Measurements from ENCODE around the gene CYP4Z1.
"Not testable (repeated sequence)": the region's sequence is repeated elsewhere in the genome, so short reads cannot be mapped to it uniquely, and the experiment has no call there.

CYP4Z1 gene, protein sequence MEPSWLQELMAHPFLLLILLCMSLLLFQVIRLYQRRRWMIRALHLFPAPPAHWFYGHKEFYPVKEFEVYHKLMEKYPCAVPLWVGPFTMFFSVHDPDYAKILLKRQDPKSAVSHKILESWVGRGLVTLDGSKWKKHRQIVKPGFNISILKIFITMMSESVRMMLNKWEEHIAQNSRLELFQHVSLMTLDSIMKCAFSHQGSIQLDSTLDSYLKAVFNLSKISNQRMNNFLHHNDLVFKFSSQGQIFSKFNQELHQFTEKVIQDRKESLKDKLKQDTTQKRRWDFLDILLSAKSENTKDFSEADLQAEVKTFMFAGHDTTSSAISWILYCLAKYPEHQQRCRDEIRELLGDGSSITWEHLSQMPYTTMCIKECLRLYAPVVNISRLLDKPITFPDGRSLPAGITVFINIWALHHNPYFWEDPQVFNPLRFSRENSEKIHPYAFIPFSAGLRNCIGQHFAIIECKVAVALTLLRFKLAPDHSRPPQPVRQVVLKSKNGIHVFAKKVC

DNA sequence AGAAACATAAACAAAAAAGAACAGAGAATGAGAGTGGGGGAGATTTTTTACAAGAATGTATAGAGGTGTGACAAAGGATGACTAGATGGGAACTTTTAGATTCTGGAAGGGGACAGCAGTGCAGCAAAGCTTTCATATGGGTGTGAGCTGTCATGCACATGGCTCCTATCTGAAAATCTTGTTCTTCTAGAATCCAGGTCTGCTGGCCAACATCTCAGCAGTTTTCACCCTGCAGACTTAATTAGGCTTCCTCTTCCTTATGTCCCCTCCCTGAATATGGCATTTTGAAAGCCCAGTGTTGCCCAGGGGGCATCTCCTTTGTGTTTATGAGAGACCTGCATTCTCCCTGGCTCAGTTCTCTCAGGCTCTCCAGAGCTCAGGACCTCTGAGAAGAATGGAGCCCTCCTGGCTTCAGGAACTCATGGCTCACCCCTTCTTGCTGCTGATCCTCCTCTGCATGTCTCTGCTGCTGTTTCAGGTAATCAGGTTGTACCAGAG is at the start of gene CYP4Z1:
CYP4Z1 (plus strand) TSS at position 135 of the 498 bp plus-strand sequence; CDS start at position 395, 260 bp downstream.
- no peak for DNase-seq (ENCODE audit: low read depth)

DNA sequence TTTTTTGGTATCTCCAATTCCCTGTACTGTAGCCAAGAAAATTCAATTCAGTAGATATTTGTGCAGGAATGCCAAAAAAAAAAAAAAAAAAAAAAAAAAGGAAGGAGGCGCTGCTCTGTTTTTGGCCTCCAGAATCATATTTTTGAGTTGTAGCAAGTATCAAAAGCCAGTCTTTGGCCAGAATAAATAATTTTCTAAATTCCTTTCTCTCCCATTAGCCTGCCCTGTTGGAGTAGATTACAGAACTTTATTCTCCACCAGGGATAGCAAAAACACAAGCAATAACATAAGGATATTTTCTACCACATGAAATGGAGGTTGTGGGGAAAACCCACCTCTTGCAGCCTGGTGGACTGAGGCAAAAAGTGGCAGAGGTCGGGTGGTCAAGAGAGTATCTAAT is 46.0 kb upstream of the CYP4Z1 start:
- no peak for DNase-seq (ENCODE audit: low read depth)

DNA sequence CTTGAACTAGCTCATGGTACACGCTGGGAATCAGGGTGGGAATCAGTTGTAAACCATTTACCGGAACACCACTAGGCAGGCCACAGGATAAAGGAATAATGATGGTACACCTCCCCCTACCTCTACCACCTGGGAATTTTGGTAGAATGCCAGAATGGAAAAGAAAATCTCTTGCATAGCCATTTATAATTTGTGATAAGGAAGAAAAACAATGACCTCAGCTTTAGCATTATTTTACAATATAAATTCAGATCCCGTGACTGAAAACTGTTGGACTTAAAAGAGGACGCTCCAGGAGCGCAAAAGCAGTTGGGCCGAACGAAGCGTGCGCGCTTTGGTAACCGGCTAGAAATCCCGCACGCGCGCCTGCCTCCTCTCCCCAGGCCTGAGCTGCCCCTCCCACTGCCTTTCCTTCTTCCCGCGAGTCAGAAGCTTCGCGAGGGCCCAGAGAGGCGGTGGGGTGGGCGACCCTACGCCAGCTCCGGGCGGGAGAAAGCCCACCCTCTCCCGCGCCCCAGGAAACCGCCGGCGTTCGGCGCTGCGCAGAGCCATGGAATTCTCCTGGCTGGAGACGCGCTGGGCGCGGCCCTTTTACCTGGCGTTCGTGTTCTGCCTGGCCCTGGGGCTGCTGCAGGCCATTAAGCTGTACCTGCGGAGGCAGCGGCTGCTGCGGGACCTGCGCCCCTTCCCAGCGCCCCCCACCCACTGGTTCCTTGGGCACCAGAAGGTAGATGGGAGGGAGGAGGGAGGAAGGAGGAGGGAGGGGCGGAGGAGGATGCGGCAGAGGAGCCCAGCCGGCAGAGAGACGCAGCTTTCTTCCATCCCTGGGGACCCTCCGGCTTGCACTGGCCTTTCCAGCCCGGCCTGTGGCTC is 43.5 kb upstream of the CYP4Z1 start, which contains the start of gene CYP4X1:
CYP4X1 (plus strand) TSS at position 402 of the 873 bp plus-strand sequence; CDS start at position 551, 149 bp downstream.
- no peak for DNase-seq (ENCODE audit: low read depth)

DNA sequence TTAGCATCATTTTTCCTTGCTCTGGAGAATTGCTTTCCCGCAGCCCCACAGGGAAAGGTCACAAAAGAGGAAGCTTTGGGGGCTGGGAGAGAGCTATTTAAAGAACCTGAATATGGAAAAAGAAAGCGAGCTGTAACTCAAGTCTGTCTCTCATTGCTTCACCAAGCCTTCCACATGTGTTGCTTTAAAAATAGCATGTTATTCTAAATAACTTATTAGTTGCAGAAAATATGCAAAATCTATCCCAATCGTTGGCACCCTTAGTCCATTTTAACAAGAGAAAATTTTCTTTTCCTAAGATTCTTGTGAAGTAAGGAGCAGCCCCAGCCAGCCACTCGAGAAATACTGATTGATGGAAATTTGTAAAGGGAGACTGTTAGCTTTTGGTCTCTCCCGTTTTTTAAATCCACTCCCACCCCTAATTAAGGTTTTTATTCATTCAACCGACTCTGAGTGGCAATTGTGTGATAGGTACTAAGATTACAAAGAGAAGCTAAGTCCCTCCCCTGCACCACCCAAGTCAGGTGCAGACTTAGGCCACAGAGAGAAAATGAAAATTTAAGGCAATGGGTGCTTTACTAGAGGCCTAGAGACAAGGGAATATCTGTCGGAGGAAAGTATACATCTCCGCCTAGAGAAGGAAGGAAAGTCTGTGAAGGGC is 42.8 kb upstream of the CYP4Z1 start:
- DNase-seq (ENCODE audit: low read depth): no peak

DNA sequence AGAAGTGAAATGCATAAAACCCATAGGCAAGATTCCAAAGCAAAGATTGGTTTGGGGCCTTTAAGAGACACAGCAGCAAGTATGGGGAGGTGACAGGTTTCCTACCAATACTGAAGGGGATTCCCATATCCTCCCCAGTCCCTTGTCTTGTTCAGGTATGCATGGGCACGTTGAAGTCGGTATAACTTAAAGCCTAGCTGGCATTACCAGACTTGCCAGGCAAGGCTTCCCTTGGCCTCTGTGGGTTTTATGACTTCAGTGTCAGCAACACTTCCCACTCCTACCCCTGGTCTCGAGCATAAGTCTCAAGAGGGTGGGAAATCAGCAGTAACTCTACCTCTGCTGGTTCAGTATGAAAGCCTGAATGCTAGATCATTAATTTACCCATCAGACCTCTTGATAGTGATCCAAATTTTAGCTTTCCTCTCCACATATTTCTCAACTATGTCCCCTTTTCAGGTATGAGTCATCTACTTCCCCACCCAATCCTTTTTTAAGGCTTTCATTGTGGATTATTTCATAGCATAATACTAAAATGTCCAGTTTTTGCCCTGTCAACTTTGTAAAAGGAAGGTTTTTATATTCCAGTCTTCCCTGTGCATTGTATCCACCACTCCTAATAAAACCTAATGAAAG is 36.7 kb upstream of the CYP4Z1 start:
- no peak for DNase-seq (ENCODE audit: low read depth)

DNA sequence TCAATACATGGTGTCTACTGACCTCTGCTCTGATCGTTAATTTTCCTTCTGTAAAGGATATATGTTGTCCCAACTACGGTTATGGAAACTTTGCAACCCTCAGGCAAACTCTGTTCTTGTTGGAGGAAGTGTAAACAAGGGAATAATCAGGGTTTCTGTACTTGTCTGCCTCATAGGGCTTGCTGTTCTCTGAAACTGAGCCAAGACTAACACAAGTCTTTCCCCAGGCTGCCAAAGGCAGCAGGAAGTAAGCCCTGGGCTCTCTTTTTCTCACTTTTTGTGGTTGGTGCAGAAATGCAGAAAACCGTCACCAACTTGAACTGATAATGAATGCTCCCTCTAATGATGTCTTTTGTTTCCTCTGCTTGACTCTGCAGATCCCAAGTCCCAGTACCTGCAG is 36.0 kb upstream of the CYP4Z1 start:
- no peak for DNase-seq (ENCODE audit: low read depth)

DNA sequence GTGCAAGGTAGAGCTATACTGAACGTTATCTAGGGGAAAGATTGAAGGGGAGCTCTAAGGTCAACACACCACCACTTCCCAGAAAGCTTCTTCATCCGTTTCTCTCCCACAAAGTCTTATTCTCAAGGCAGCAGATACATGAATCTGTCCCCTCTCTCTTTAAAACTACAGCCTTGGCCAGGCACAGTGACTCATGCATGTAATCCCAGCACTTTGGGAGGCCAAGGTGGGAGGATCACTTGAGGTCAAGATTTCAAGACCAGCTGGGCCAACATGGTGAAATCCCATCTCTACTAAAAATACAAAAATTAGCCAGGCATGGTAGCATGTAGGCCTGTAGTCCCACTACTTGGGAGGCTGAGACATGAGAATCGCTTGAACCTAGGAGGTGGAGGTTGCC is 35.4 kb upstream of the CYP4Z1 start:
- DNase-seq (ENCODE audit: low read depth): no peak

DNA sequence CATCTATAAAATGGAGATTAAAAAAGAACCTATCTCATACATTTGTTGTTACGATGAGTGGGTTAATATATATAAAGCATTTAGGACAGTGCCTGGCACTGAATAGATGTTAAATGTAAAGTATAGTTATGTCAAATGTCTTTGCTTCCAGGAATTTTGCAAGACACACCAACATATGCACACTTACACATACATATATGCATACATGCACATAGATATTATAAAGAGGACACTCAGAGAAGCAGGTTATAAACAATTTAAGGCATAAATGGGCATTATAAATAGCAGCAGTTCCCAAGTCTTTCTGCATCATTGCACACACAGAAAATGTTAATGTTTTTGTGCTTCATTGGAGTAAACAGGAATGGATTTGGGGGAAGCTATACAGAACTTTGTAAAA is 30.3 kb upstream of the CYP4Z1 start:
- DNase-seq (ENCODE audit: low read depth): no peak

DNA sequence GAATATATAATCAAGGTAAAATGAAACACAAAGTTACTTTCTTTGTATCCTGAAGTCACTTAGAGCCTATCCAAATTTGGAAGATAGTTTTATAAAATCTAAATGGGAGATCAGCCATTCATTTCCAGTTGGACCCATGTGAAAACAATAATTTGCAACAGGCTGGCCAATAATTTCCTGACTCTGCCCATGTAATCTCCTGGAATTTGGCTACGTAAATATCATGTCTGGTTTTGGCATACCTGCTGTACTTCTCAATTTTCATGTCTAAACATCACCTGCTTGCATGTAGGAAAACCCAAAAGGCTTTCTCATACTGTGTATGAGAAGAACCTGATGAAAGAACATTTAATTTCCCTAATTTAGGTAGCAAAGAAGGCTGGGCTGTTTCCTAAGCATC is 7.7 kb upstream of the CYP4Z1 start:
- no peak for DNase-seq (ENCODE audit: low read depth)

DNA sequence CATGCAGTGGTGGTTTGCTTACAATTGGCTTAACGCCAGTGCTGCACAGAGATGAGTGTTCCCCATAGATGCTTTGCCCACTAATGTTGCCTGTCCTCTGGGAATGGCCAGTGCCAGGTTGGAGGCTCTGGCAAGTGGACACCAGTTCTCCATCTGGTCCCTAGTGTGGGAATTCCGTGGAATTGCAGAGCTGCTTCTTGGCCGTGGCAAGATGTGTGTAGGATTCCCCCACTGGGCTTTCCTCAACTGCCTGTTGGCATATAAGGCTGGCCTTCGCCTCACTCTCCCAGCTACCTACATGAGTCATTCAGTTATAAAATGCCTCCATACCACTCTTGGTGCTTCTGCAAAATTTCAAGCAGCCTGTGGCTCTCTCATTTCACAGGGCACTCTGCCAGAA is 2.0 kb downstream of the CYP4Z1 start:
- DNase-seq (ENCODE audit: low read depth): not testable (repeated sequence)

DNA sequence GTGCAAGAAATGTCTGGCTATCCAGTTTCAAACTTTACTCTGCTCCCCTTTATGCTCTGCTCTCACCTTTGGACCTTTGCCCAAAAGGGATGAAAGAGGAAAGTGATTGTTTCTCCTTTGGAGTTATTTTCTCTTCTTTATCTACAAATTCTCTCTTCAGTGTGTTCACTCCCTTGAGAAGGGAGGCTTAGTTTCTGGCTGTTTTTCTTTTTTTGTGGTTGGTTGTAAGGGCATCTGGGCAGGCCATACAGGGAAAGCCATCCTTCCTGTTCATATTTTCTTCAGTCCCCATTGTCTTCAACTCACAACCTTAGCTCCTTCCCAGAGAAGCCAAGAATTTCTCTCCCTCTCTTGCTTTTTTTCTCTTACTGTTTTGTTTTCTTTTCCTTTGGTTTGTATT is 2.5 kb downstream of the CYP4Z1 start:
- DNase-seq (ENCODE audit: low read depth): not testable (repeated sequence)

DNA sequence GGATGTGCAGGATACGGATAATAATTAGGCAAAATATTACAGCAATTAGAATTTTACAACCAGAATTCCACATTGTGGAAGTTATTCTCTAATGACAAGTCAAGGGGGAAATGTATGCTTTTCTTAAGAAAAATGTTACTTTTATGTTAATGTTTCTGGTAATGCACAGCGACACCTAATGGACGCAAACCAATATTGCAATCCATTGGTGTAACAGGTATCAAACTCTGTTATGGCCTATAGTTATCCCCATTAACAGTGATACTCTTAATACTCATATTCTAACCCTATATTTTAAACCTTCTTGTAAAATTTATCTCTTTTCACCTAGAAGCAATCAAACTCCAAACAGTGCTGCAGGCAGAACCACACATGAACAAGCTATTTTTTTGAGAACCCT is 22.3 kb downstream of the CYP4Z1 start:
- DNase-seq (ENCODE audit: low read depth): peak; percentile 9

DNA sequence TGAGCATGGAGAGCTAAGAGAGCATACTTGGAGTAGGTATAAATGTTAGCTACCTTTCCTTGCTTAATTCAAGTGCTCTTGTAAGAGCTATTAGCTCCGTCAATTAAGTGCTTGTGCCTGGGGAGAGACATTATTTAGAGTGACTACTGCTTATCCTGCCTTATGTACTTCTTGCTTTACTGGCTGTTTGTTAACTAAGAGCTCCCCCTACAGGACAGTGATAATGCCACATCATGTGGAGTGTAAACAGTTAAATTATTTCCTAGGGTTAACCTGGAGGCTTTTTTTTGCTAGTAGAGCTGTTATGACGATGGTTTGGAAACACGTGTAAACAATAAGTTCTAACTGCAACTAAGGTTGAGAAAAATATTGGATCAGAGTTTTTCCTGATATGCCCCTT is 24.4 kb downstream of the CYP4Z1 start:
- DNase-seq (ENCODE audit: low read depth): not testable (repeated sequence)

DNA sequence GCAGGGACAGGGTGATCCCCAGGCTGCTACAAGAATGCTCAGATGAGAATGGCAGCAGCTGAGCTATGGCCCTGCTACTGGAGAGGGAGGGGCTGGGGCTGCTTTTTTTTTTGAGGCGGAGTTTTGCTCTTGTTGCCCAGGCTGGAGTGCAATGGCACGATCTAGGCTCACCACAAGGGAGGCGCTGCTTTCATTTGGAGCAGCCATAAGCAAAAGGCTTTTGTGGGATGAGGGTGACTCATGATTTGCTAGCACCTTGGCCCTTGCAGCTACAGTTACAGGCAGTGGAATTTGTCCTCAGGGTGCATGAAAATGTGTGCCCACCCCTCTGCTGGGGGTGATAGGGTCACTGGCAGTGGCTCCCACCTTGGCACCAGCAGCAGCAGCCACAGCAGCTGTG is 37.8 kb downstream of the CYP4Z1 start:
- DNase-seq (ENCODE audit: low read depth): no peak

DNA sequence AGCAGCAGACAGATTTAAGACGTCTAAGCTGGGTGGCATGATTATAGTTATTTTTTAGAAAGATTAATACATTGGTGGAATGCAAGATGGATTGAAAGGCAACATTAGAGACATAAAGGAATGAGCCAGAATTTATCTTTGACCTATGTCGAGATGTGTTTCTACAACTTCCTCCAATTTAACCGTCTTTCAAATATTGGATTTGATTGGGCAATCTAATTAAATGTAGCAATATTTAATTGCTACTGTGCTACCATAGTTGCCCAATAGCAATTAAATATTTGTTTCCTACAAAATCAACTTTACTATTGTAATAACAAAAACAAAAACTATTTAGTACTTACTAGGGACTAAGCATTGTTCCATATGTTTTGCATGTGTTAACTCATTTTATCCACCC is 39.8 kb downstream of the CYP4Z1 start:
- DNase-seq (ENCODE audit: low read depth): no peak

DNA sequence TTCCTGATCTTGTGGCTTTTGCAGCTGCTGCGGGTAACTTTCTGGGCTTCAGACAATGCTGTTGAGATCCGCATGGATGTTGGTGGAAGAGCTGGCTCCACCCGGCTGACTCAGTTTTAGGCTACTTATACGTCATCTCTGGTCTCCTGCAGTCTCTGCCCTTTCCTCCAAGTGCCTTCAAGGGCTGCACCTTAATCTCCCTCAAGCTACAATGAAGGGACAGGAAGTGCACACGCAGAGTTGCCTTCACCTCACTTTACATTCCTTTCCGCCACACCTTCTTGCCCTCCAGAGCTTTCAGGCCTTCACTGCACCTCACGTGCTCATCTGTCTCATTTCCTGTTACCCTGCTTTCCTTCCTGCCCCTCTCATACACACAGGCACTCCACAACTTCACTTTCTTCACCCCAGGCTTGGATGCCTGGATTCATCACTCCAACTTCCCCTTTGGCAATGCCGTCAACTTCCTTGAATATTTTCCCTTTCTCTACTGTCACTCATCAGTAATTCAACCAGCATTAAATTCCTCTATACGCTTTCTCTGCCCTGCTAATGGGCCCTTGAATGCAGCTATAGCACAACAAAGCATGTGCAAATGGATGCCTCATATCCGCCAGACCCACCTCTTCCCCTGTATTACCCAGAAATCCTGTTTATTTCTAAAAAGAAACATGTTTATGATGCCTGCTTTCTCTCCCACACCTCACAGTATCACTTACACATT is 41.0 kb downstream of the CYP4Z1 start:
- not testable (repeated sequence) for DNase-seq (ENCODE audit: low read depth)

DNA sequence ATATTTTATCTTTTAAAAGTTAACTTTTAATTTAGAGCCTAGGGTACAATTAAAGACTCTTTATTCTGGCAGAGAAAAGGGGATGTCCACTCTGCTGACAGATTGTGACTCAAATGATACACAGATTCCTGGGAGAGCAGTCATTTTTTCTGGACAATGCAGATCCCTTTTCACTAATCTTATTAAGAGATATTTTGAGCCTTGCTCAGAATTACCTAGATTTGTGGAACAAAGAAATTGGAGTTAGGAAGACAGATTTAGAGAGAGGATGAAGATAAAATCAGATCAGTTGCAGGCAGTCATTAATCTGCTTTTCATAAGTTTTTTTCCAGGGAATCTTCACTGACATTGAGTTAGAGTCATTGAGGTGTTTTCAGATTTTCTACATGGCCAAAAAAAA is 42.5 kb downstream of the CYP4Z1 start:
- not testable (repeated sequence) for DNase-seq (ENCODE audit: low read depth)

DNA sequence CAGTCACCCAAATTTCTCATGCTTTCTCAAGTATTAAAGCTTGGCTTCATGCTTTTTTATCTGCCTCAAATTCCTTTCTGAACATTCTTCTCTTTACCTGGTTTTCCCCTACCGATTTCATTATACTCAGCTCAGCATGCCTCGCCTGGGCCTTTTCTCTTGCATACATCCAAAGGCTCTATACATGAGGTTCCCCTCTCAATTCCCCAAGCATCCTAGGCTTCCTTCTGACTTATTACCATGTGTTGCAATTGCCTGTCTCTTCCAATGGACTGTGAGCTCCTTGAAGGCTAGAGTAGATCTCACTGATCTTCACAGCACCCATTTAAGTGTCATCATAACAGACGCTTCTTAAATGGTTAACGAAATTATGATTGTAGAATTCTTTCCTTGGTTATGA is 46.1 kb downstream of the CYP4Z1 start:
- DNase-seq (ENCODE audit: low read depth): no peak

DNA sequence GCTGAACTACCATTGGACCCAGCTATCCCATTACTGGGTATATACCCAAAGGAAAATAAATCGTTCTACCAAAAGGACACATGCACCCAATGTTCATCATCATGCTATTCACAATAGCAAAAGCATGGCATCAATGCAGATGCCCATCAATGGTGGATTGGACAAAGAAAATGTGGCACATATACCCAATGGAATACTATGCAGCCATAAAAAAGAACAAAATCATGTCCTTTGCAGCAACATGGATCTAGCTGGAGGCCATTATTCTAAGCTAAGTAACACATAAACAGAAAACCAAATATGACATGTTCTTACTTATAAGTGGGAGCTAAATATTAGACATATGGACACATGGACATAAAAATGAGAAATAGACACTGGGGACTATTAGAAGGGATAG is 54.0 kb downstream of the CYP4Z1 start:
- DNase-seq (ENCODE audit: low read depth): not testable (repeated sequence)

DNA sequence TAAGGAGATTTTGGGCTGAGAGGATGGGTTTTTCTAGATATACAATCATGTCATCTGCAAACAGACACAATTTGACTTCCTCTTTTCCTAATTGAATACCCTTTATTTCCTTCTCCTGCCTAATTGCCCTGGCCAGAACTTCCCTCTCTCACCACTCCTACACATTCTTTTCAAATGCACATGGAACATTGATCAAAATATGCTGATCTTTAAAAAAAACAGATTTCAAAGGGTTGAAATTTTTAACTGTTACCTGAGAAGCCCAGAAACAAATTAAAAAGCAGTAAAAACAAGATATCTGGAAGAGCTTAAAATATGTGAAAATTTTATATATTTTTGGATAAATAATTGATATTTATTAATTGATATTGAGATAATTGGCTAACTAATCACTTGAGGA is 57.8 kb downstream of the CYP4Z1 start:
- DNase-seq (ENCODE audit: low read depth): not testable (repeated sequence)

DNA sequence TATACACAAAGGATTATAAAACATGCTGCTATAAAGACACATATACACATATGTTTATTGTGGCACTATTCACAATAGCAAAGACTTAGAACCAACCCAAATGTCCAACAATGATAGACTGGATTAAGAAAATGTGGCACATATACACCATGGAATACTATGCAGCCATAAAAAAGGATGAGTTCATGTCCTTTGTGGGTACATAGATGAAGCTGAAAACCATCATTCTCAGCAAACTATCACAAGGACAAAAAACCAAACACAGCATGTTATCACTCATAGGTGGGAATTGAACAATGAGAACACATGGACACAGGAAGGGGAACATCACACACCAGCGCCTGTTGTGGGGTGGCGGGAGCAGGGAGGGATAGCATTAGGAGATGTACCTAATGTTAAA is 60.0 kb downstream of the CYP4Z1 start:
- not testable (repeated sequence) for DNase-seq (ENCODE audit: low read depth)

Measured in activated T-cell treated with anti-CD3 and anti-CD28 coated beads for 24 hours (primary cell).